Activated CD8-positive, alpha-beta memory T cell treated with anti-CD3 and anti-CD28 coated beads, Interleukin-2, amount 50 U/mL, for 24 hours (primary cell): ENCODE measurements around the gene NACC1.

Experiments
- DNase-seq: peaks from one replicate; pipeline ENCODE4 v3.0.0-alpha.2; 2020; ENCODE audit errors: extremely low read depth

NACC1 gene

GRCh38 chr19:13117772-13118423, at the start of gene NACC1:
TSS of gene NACC1 (plus strand) at chr19:13118264. CDS start at chr19:13135208, 16,944 bp downstream.
- peak; percentile 66 for DNase-seq

GRCh38 chr19:13069415-13070359, 48.4 kb upstream of the NACC1 start:
- no peak for DNase-seq

GRCh38 chr19:13070425-13071140, 47.5 kb upstream of the NACC1 start:
- no peak for DNase-seq

- no peak for DNase-seq
Measured at GRCh38 chr19:13071444-13072187, 46.4 kb upstream of the NACC1 start.

- no peak for DNase-seq
Measured at GRCh38 chr19:13072188-13072908, 45.7 kb upstream of the NACC1 start.

- no peak for DNase-seq
Measured at GRCh38 chr19:13073263-13073662, 44.8 kb upstream of the NACC1 start.

GRCh38 chr19:13074378-13074777, 43.7 kb upstream of the NACC1 start:
- DNase-seq: no peak

- no peak for DNase-seq
Measured at GRCh38 chr19:13076320-13076719, 41.7 kb upstream of the NACC1 start.

GRCh38 chr19:13076787-13077186, 41.3 kb upstream of the NACC1 start:
- DNase-seq: no peak

GRCh38 chr19:13077240-13077639, 40.8 kb upstream of the NACC1 start:
- DNase-seq: no peak

- no peak for DNase-seq
Measured at GRCh38 chr19:13078381-13078780, 39.7 kb upstream of the NACC1 start.

GRCh38 chr19:13078897-13079541, 39.0 kb upstream of the NACC1 start:
- no peak for DNase-seq

- DNase-seq: no peak
Measured at GRCh38 chr19:13079542-13079986, 38.5 kb upstream of the NACC1 start.

- DNase-seq: no peak
Measured at GRCh38 chr19:13082192-13083007, 35.7 kb upstream of the NACC1 start.

GRCh38 chr19:13083008-13083404, 35.1 kb upstream of the NACC1 start:
- DNase-seq: no peak

GRCh38 chr19:13083627-13084026, 34.4 kb upstream of the NACC1 start:
- no peak for DNase-seq

- no peak for DNase-seq
Measured at GRCh38 chr19:13085666-13086065, 32.4 kb upstream of the NACC1 start.

- DNase-seq: no peak
Measured at GRCh38 chr19:13086341-13086740, 31.7 kb upstream of the NACC1 start.

- no peak for DNase-seq
Measured at GRCh38 chr19:13087295-13087694, 30.8 kb upstream of the NACC1 start.
